ENCODE results near the gene DDX23.

DDX23 gene

GRCh38 chr12:48788524-48788853, 63.5 kb downstream of the DDX23 start:
- FAIRE-seq (no peak), DNase-seq (ENCODE audit: insufficient read length) (no peak)
- no peak for TF ChIP-seq POLR2A (IDR thresholded peaks at IDR 0.05; ENCODE audit: low read depth, low read length)
- no peak for TF ChIP-seq TAF1 (IDR thresholded peaks at IDR 0.05; ENCODE audit: borderline replicate concordance, low read depth, low read length)
- no peak for TF ChIP-seq POLR2AphosphoS5 (IDR thresholded peaks at IDR 0.05; ENCODE audit: low read depth, low read length)

DNA sequence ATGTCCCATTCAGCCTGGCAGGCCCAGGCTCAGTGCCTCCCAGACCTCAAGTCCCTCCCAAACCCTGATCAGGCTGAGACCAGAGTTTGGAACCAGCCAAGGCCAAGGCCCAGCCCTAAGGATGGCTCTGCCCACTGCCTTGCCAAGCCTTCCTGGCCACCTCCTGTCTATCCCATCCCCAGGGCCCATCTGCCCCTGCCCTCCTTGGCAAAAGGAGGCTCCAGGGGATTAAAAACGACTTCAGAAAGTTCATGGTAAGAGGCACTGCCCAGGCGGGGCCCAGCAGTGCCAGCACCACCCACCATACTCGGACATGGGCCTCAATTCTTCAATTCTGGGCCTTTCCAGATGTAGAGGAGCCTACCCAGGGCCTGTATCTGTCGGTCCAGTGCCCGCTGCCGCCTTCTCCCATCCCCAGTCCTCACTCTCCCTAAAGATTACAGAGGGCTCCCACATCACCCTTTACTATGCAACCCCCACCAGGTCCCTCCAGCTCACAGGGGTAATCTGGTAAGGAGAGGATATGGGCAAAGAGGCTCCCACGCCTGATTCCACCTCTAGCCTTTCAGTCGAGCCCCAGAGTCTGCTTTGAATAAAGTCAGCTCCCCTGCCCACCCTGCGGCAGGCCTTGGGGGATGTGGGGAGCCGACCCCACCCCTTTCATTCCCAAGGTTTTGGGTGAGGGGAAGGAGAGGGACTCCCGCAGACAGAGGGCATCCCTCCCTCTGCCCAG, 64.0 kb downstream of the DDX23 start:
- FAIRE-seq (no peak), DNase-seq (ENCODE audit: insufficient read length) (no peak)
- TF ChIP-seq POLR2AphosphoS5 (IDR thresholded peaks at IDR 0.05; ENCODE audit: low read depth, low read length), result no peak

- DNase-seq (ENCODE audit: insufficient read length) (no peak), FAIRE-seq (no peak)
- no peak for TF ChIP-seq POLR2AphosphoS5 (IDR thresholded peaks at IDR 0.05; ENCODE audit: low read depth, low read length)
Observed at GRCh38 chr12:48786591-48787544, 65.1 kb downstream of the DDX23 start.

- FAIRE-seq, result no peak
- no peak for TF ChIP-seq TAF1 (IDR thresholded peaks at IDR 0.05; ENCODE audit: borderline replicate concordance, low read depth, low read length)
- TF ChIP-seq POLR2A (IDR thresholded peaks at IDR 0.05; ENCODE audit: low read depth, low read length), result no peak
- no peak for TF ChIP-seq POLR2AphosphoS5 (IDR thresholded peaks at IDR 0.05; ENCODE audit: low read depth, low read length)
- DNase-seq (ENCODE audit: insufficient read length), result no peak
Observed at GRCh38 chr12:48783432-48783831, 68.5 kb downstream of the DDX23 start.

- FAIRE-seq (no peak), DNase-seq (ENCODE audit: insufficient read length) (no peak)
- TF ChIP-seq POLR2A (IDR thresholded peaks at IDR 0.05; ENCODE audit: low read depth, low read length) (no peak), TAF1 (IDR thresholded peaks at IDR 0.05; ENCODE audit: borderline replicate concordance, low read depth, low read length) (no peak), POLR2AphosphoS5 (IDR thresholded peaks at IDR 0.05; ENCODE audit: low read depth, low read length) (no peak)
Observed at GRCh38 chr12:48782457-48783395, 69.2 kb downstream of the DDX23 start.

DNA sequence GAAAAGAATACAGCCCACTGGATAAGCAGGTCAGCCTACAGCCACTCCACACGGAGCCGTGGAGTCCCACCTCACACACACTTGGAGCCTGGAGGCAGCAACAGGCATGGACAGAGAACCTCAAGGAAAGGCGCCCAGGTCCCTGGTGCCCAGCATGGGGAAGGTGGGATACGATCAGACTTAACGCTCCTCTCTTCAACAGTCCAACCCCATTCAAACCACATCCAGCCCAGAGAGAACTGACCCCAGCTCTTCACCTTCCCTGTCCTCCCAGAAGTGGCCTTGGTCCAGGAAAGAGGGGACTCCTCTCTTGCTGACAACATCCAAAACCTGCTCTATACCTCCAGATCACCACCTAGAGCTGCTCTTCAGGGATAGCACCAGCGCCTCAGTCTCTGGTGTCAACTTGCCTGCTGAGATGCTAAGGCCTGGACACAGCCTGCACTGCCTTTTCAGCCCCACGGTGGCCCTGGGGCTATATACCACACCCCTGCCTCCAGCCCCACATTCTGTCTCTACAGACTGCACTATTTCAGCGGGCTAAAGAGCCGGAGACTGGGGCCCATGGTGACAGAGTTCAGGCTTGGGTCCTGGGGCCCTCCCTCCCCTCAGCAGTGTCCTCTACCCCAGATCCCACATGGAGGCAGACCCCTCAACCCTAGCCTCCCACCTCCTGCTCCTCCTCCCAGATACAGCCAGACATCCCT, 70.1 kb downstream of the DDX23 start:
- TF ChIP-seq POLR2AphosphoS5 (IDR thresholded peaks at IDR 0.05; ENCODE audit: low read depth, low read length), result no peak
- TF ChIP-seq POLR2A (IDR thresholded peaks at IDR 0.05; ENCODE audit: low read depth, low read length), result no peak
- no peak for TF ChIP-seq TAF1 (IDR thresholded peaks at IDR 0.05; ENCODE audit: borderline replicate concordance, low read depth, low read length)
- FAIRE-seq (no peak), DNase-seq (ENCODE audit: insufficient read length) (no peak)

- DNase-seq (ENCODE audit: insufficient read length) (no peak), FAIRE-seq (no peak)
- TF ChIP-seq POLR2AphosphoS5 (IDR thresholded peaks at IDR 0.05; ENCODE audit: low read depth, low read length) (no peak), POLR2A (IDR thresholded peaks at IDR 0.05; ENCODE audit: low read depth, low read length) (no peak), TAF1 (IDR thresholded peaks at IDR 0.05; ENCODE audit: borderline replicate concordance, low read depth, low read length) (no peak)
Observed at GRCh38 chr12:48780381-48781025, 71.5 kb downstream of the DDX23 start.

DNA sequence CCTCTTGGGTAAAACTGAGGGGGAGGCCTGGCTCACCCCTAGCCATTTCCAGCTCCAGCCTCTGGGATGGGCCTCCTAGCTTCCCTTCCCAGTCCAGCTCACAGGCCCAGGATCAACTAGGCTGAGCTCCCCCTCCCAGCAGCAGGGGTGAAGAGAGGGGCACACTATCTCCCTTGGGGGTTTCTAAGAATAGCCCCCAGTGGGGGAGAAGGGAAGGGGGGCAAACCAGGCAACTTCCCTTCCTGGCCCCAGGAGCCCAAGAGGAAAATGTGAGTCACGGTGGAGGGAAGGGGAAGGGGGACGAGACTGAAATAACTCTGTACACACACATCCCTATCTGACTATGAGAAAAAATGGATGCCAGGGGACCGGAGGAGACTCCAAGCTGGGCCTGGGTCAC, 72.1 kb downstream of the DDX23 start:
- DNase-seq (ENCODE audit: insufficient read length) (no peak), FAIRE-seq (no peak)
- TF ChIP-seq TAF1 (IDR thresholded peaks at IDR 0.05; ENCODE audit: borderline replicate concordance, low read depth, low read length) (no peak), POLR2A (IDR thresholded peaks at IDR 0.05; ENCODE audit: low read depth, low read length) (no peak), POLR2AphosphoS5 (IDR thresholded peaks at IDR 0.05; ENCODE audit: low read depth, low read length) (no peak)

Measured in GM12892 (cell line).